Measurements from ENCODE around the gene PTDSS2. TPM values are rescaled to one million over a fixed set of nuclear protein-coding genes. Genes with fewer than 3 reads are reported as not detected.

PTDSS2 gene
- total RNA-seq, 4 donors from 2014 or later = 23.9 to 58.3 (median 30.2) TPM

GRCh38 chr11:520428-521176 lies 70.5 kb downstream of the PTDSS2 start:
- no peaks in the 10 kb centered on the region for H3K36me3 ChIP-seq
- TF ChIP-seq POLR2AphosphoS5 (IDR thresholded peaks at IDR 0.05) (no peak), EP300 (IDR thresholded peaks at IDR 0.05) (no peak), POLR2A (IDR thresholded peaks at IDR 0.05; ENCODE audit: low read depth) (no peak), CTCF (IDR thresholded peaks at IDR 0.05) (no peak)

GRCh38 chr11:521177-521688 lies 71.2 kb downstream of the PTDSS2 start:
- TF ChIP-seq CTCF (IDR thresholded peaks at IDR 0.05) (no peak), POLR2A (IDR thresholded peaks at IDR 0.05; ENCODE audit: low read depth) (no peak), EP300 (IDR thresholded peaks at IDR 0.05) (no peak), POLR2AphosphoS5 (IDR thresholded peaks at IDR 0.05) (no peak)

More at GRCh38 chr11:520428-521176, 70.5 kb downstream of the PTDSS2 start:
- H3K27me3 ChIP-seq = no peaks in the 10 kb centered on the region
- WGBS = 94% methylated on average over 39 of the region's 39 CpGs
- peaks cover 5 to 13% (median 9%) of the 10 kb centered on the region in 4 donors for H3K4me1 ChIP-seq
- intact Hi-C loops (cut with DNase I) = no loop called here
- no peak for DNase-seq (ENCODE audit: extremely low spot score)
- no peak overlapping the region for H3K27ac ChIP-seq (replicated peaks in 1 of 4)
- peaks cover 0 to 7% (median 0%) of the 10 kb centered on the region in 4 donors for H3K9me3 ChIP-seq
- no peak overlapping the region for H3K4me3 ChIP-seq

GRCh38 chr11:526192-526591 lies 76.1 kb downstream of the PTDSS2 start:
- Histone ChIP-seq H3K4me3 (no peak overlapping the region), H3K27ac (replicated peaks in 1 of 4) (no peak overlapping the region), H3K27me3 (no peaks in the 10 kb centered on the region), H3K36me3 (peaks cover 0 to 8% (median 4%) of the 10 kb centered on the region in 4 donors), H3K9me3 (no peaks in the 10 kb centered on the region), H3K4me1 (no peaks in the 10 kb centered on the region)
- DNase-seq (ENCODE audit: extremely low spot score) = no peak
- WGBS = 87% methylated on average over 17 of the region's 17 CpGs
- TF ChIP-seq POLR2A (IDR thresholded peaks at IDR 0.05; ENCODE audit: low read depth) (no peak), POLR2AphosphoS5 (IDR thresholded peaks at IDR 0.05) (no peak), EP300 (IDR thresholded peaks at IDR 0.05) (no peak), CTCF (IDR thresholded peaks at IDR 0.05) (no peak)
- intact Hi-C loops (cut with DNase I) = no loop called here

More at GRCh38 chr11:521177-521688, 71.2 kb downstream of the PTDSS2 start:
- no peaks in the 10 kb centered on the region for H3K36me3 ChIP-seq
- H3K9me3 ChIP-seq = peaks cover 0 to 6% (median 0%) of the 10 kb centered on the region in 4 donors
- intact Hi-C loops (cut with DNase I) = no loop called here
- H3K4me1 ChIP-seq = peaks cover 5 to 13% (median 9%) of the 10 kb centered on the region in 4 donors
- no peaks in the 10 kb centered on the region for H3K27me3 ChIP-seq
- no peak overlapping the region for H3K27ac ChIP-seq (replicated peaks in 1 of 4)
- WGBS = 90% methylated on average over 10 of the region's 10 CpGs
- no peak overlapping the region for H3K4me3 ChIP-seq
- no peak for DNase-seq (ENCODE audit: extremely low spot score)

GRCh38 chr11:528166-528814 lies 78.2 kb downstream of the PTDSS2 start:
- DNase-seq (ENCODE audit: extremely low spot score) = no peak
- no peak overlapping the region for H3K27ac ChIP-seq (replicated peaks in 1 of 4)
- 72% methylated on average over 7 of the region's 30 CpGs for WGBS
- H3K27me3 ChIP-seq = no peaks in the 10 kb centered on the region
- H3K4me1 ChIP-seq = peaks cover 4 to 11% (median 7%) of the 10 kb centered on the region in 4 donors
- no peak overlapping the region for H3K4me3 ChIP-seq
- TF ChIP-seq EP300 (IDR thresholded peaks at IDR 0.05) (no peak), POLR2AphosphoS5 (IDR thresholded peaks at IDR 0.05) (no peak), CTCF (IDR thresholded peaks at IDR 0.05) (no peak), POLR2A (IDR thresholded peaks at IDR 0.05; ENCODE audit: low read depth) (no peak)
- H3K36me3 ChIP-seq = peaks cover 18 to 29% (median 25%) of the 10 kb centered on the region in 4 donors
- H3K9me3 ChIP-seq = no peaks in the 10 kb centered on the region
- intact Hi-C loops (cut with DNase I) = no loop called here
